Smooth muscle cell (in vitro differentiated cells): ENCODE measurements around the gene FBXW7. TPM values are rescaled to one million over a fixed set of nuclear protein-coding genes. Genes with fewer than 3 reads are reported as not detected.

Experiments
- DNase-seq: peaks from one replicate; lab custom pipeline; 2025; ENCODE audit not compliant: unreplicated experiment; lab: John Stamatoyannopoulos, UW
- H2AFZ ChIP-seq: fragments of 200-600 bp; sonication (generic); 2 replicates; pipeline ENCODE4 v1.6.0; 2016; ENCODE audit warnings: antibody characterized with exemption, low read depth, mild to moderate bottlenecking
- H3F3A ChIP-seq: fragments of 200-600 bp; sonication (generic); 2 replicates; pipeline ENCODE4 v1.6.0; 2017; ENCODE audit warnings: antibody characterized with exemption, low read depth
- H3K27ac ChIP-seq: fragments of 200-600 bp; sonication (generic); 2 replicates; pipeline ENCODE4 v1.5.1; 2016; ENCODE audit warnings: low read depth, mild to moderate bottlenecking
- H3K27me3 ChIP-seq: fragments of 200-600 bp; sonication (generic); 2 replicates; pipeline ENCODE4 v1.6.1; 2016; ENCODE audit warnings: low read depth, mild to moderate bottlenecking
- H3K36me3 ChIP-seq: fragments of 200-600 bp; sonication (generic); 2 replicates; pipeline ENCODE4 v1.5.1; 2016; ENCODE audit warnings: low read depth
- H3K4me1 ChIP-seq: fragments of 200-600 bp; sonication (generic); 2 replicates; pipeline ENCODE4 v1.5.1; 2016; ENCODE audit warnings: low read depth
- H3K4me2 ChIP-seq: fragments of 200-600 bp; sonication (generic); 2 replicates; pipeline ENCODE4 v1.6.0; 2016; ENCODE audit warnings: mild to moderate bottlenecking
- H3K4me3 ChIP-seq: fragments of 200-600 bp; sonication (generic); 2 replicates; pipeline ENCODE4 v1.5.1; 2016; ENCODE audit warnings: mild to moderate bottlenecking
- H3K79me2 ChIP-seq: fragments of 200-600 bp; sonication (generic); 2 replicates; pipeline ENCODE4 v1.6.0; 2016; ENCODE audit warnings: low read depth, mild to moderate bottlenecking
- H3K9ac ChIP-seq: fragments of 200-600 bp; sonication (generic); 2 replicates; pipeline ENCODE4 v1.6.0; 2016; ENCODE audit warnings: low read depth
- H3K9me3 ChIP-seq: fragments of 200-600 bp; sonication (generic); replicated peaks from 2 replicates; pipeline ENCODE4 v1.5.1; 2016; ENCODE audit warnings: low read depth
- H4K20me1 ChIP-seq: fragments of 200-600 bp; sonication (generic); 2 replicates; pipeline ENCODE4 v1.6.0; 2016; ENCODE audit warnings: low read depth
- CTCF ChIP-seq: fragments of 200-600 bp; sonication (generic); IDR thresholded peaks from 2 replicates; pipeline ENCODE4 v1.5.1; 2017; ENCODE audit warnings: borderline replicate concordance, mild to moderate bottlenecking, antibody characterized with exemption; ENCODE audit not compliant: insufficient read depth, poor library complexity, severe bottlenecking
- WGBS: methylation state at CpG from one replicate; pipeline ENCODE4 v1.1.7; 2016; ENCODE audit warnings: low lambda C conversion rate; 5-methylcytosine and 5-hydroxymethylcytosine counted together
- polyA plus RNA-seq: library from polyadenylated mRNA; unstranded; fragments of >200 nt; fragmentation: Nextera tagmentation; extraction: Ambion mirVana; gene quantifications from 2 replicates; pipeline ENCODE4 v1.2.1, GENCODE V29; 2016
- total RNA-seq: library from RNA; depleted of rRNA; stranded (reverse); fragments of >200 nt; gene quantifications from 2 replicates; pipeline ENCODE4 v1.2.3, GENCODE V29; 2014

Gene FBXW7
- total and polyA plus RNA-seq, 2 experiments from 2014 or later: 16.4 to 31.6 TPM

- TF ChIP-seq CTCF: no peak
- Histone ChIP-seq H2AFZ (no peak overlapping the region), H3K4me1 (no peaks in the 10 kb centered on the region), H3K4me3 (no peak overlapping the region), H3K9me3 (no peaks in the 10 kb centered on the region), H3K4me2 (no peak overlapping the region), H3K36me3 (no peaks in the 10 kb centered on the region), H3F3A (no peaks in the 10 kb centered on the region), H3K27me3 (no peaks in the 10 kb centered on the region), H3K27ac (no peak overlapping the region), H3K79me2 (peaks cover 60% of the 10 kb centered on the region), H4K20me1 (peaks cover 79% of the 10 kb centered on the region), H3K9ac (no peak overlapping the region)
- no peak for DNase-seq
- 86% methylated on average over 3 of the region's 3 CpGs for WGBS
Observed at GRCh38 chr4:152451496-152451895, 84.4 kb downstream of the FBXW7 start.

- TF ChIP-seq CTCF: no peak
- no peaks in the 10 kb centered on the region for H3K27me3 ChIP-seq
- H3F3A ChIP-seq: no peaks in the 10 kb centered on the region
- H4K20me1 ChIP-seq: peaks cover 62% of the 10 kb centered on the region
- H3K4me3 ChIP-seq: no peak overlapping the region
- WGBS: 77% methylated on average over 3 of the region's 3 CpGs
- H3K9me3 ChIP-seq: no peaks in the 10 kb centered on the region
- no peaks in the 10 kb centered on the region for H3K4me1 ChIP-seq
- no peak overlapping the region for H3K9ac ChIP-seq
- H3K79me2 ChIP-seq: peaks cover 50% of the 10 kb centered on the region
- DNase-seq: no peak
- no peaks in the 10 kb centered on the region for H3K36me3 ChIP-seq
- H3K4me2 ChIP-seq: no peak overlapping the region
- no peak overlapping the region for H2AFZ ChIP-seq
- no peak overlapping the region for H3K27ac ChIP-seq
Observed at GRCh38 chr4:152448854-152449253, 87.0 kb downstream of the FBXW7 start.

- no peak for TF ChIP-seq CTCF
- 85% methylated on average over 6 of the region's 6 CpGs for WGBS
Observed at GRCh38 chr4:152448038-152448707, 87.7 kb downstream of the FBXW7 start.

GRCh38 chr4:152443859-152444258 lies 92.0 kb downstream of the FBXW7 start:
- no peaks in the 10 kb centered on the region for H3F3A ChIP-seq
- H3K27ac ChIP-seq: no peak overlapping the region
- no peak overlapping the region for H3K9ac ChIP-seq
- TF ChIP-seq CTCF: no peak
- H3K4me1 ChIP-seq: no peaks in the 10 kb centered on the region
- H3K27me3 ChIP-seq: no peaks in the 10 kb centered on the region
- H3K79me2 ChIP-seq: peaks cover 63% of the 10 kb centered on the region
- H4K20me1 ChIP-seq: peaks cover 64% of the 10 kb centered on the region
- no peaks in the 10 kb centered on the region for H3K9me3 ChIP-seq
- H3K36me3 ChIP-seq: no peaks in the 10 kb centered on the region
- H2AFZ ChIP-seq: no peak overlapping the region
- H3K4me3 ChIP-seq: no peak overlapping the region
- DNase-seq: no peak
- no peak overlapping the region for H3K4me2 ChIP-seq
- WGBS: 97% methylated on average over 3 of the region's 3 CpGs

More at GRCh38 chr4:152448038-152448707, 87.7 kb downstream of the FBXW7 start:
- H3K9me3 ChIP-seq: no peaks in the 10 kb centered on the region
- H3K27me3 ChIP-seq: no peaks in the 10 kb centered on the region
- H4K20me1 ChIP-seq: peaks cover 62% of the 10 kb centered on the region
- H3K36me3 ChIP-seq: no peaks in the 10 kb centered on the region
- no peaks in the 10 kb centered on the region for H3K4me1 ChIP-seq
- peaks cover 49% of the 10 kb centered on the region for H3K79me2 ChIP-seq
- no peak overlapping the region for H3K9ac ChIP-seq
- no peak overlapping the region for H2AFZ ChIP-seq
- H3K4me2 ChIP-seq: no peak overlapping the region
- no peak overlapping the region for H3K4me3 ChIP-seq
- DNase-seq: no peak
- H3K27ac ChIP-seq: no peak overlapping the region
- H3F3A ChIP-seq: no peaks in the 10 kb centered on the region
